ENCODE results near the gene OGFOD3. TPM values are rescaled to one million over a fixed set of nuclear protein-coding genes. Genes with fewer than 3 reads are reported as not detected.
A peak's percentile ranks its signal among the peaks of the same experiment; 100 is the strongest.

The OGFOD3 gene
- total RNA-seq, 2 experiments from 2014 or later: 22.0 to 25.0 TPM

- peak overlapping the region; percentile 60 for H3K4me3 Mint-ChIP-seq
- TF ChIP-seq CTCF (IDR thresholded peaks at IDR 0.05): no peak
- POLR2A ChIA-PET: interaction anchor here (1.6 kb wide), 1 partner anchor 14 kb away, joined by 4 read pairs; no protein-coding TSS in a partner anchor
- peak; percentile 73 for DNase-seq
- H3K36me3 Mint-ChIP-seq (ENCODE audit: low read depth): peaks cover 14% of the 10 kb centered on the region
- peaks cover 11% of the 10 kb centered on the region for H3K4me1 Mint-ChIP-seq (ENCODE audit: low read depth)
- no peaks in the 10 kb centered on the region for H3K9me3 Mint-ChIP-seq
- ATAC-seq: peak; percentile 88
- intact Hi-C loops (cut with micrococcal nuclease): no loop called here
- H3K27ac Mint-ChIP-seq: peak overlapping the region; percentile 64
- CTCF ChIA-PET: interaction anchor here (0.9 to 1.2 kb wide), 2 partner anchors 45 to 50 kb away, joined by 3 read pairs; no protein-coding TSS in a partner anchor
- H3K27me3 Mint-ChIP-seq: no peaks in the 10 kb centered on the region
Observed at GRCh38 chr17:82400830-82401229, 17.6 kb downstream of the OGFOD3 start.

GRCh38 chr17:82400206-82400605 is 18.2 kb downstream of the OGFOD3 start:
- no peak for TF ChIP-seq CTCF (IDR thresholded peaks at IDR 0.05)
- no peak overlapping the region for H3K4me3 Mint-ChIP-seq
- ATAC-seq (no peak), DNase-seq (no peak)
- peaks cover 14% of the 10 kb centered on the region for H3K36me3 Mint-ChIP-seq (ENCODE audit: low read depth)
- ChIA-PET CTCF (interaction anchor here (0.8 to 1.6 kb wide), 4 partner anchors 17 to 48 kb away, joined by 3 to 8 read pairs (median 4); no protein-coding TSS in a partner anchor), POLR2A (interaction anchor here (0.7 to 1.6 kb wide), 2 partner anchors 14 to 32 kb away, joined by 3 to 4 read pairs; no protein-coding TSS in a partner anchor)
- intact Hi-C loops (cut with micrococcal nuclease): no loop called here
- peaks cover 11% of the 10 kb centered on the region for H3K4me1 Mint-ChIP-seq (ENCODE audit: low read depth)
- H3K9me3 Mint-ChIP-seq: no peaks in the 10 kb centered on the region
- H3K27me3 Mint-ChIP-seq: no peaks in the 10 kb centered on the region
- H3K27ac Mint-ChIP-seq: no peak overlapping the region

GRCh38 chr17:82399601-82400101 is 18.7 kb downstream of the OGFOD3 start:
- ChIA-PET POLR2A (interaction anchor here (0.7 to 1.6 kb wide), 2 partner anchors 15 to 32 kb away, joined by 3 to 4 read pairs; no protein-coding TSS in a partner anchor), CTCF (interaction anchor here (0.6 to 1.6 kb wide), 5 partner anchors 17 to 48 kb away, joined by 3 to 8 read pairs (median 3); no protein-coding TSS in a partner anchor)
- no peak overlapping the region for H3K27ac Mint-ChIP-seq

GRCh38 chr17:82399041-82399441 is 19.3 kb downstream of the OGFOD3 start:
- Mint-ChIP-seq H3K4me3 (no peak overlapping the region), H3K27ac (no peak overlapping the region), H3K4me1 (ENCODE audit: low read depth) (peaks cover 11% of the 10 kb centered on the region), H3K27me3 (no peaks in the 10 kb centered on the region), H3K9me3 (no peaks in the 10 kb centered on the region), H3K36me3 (ENCODE audit: low read depth) (peaks cover 14% of the 10 kb centered on the region)
- TF ChIP-seq CTCF (IDR thresholded peaks at IDR 0.05): no peak
- no peak for ATAC-seq
- intact Hi-C loops (cut with micrococcal nuclease): no loop called here
- no peak for DNase-seq
- CTCF ChIA-PET: interaction anchor here (0.6 to 1.6 kb wide), 4 partner anchors 18 to 47 kb away, joined by 3 to 8 read pairs (median 4); no protein-coding TSS in a partner anchor
- POLR2A ChIA-PET: interaction anchor here (0.6 to 1.6 kb wide), 2 partner anchors 16 to 334 kb away, joined by 3 to 4 read pairs; no protein-coding TSS in a partner anchor

More at GRCh38 chr17:82399601-82400101, 18.7 kb downstream of the OGFOD3 start:
- Mint-ChIP-seq H3K36me3 (ENCODE audit: low read depth) (peaks cover 14% of the 10 kb centered on the region), H3K9me3 (no peaks in the 10 kb centered on the region), H3K27me3 (no peaks in the 10 kb centered on the region), H3K4me1 (ENCODE audit: low read depth) (peaks cover 11% of the 10 kb centered on the region), H3K4me3 (no peak overlapping the region)
- intact Hi-C loops (cut with micrococcal nuclease): no loop called here
- TF ChIP-seq CTCF (IDR thresholded peaks at IDR 0.05): no peak
- DNase-seq (no peak), ATAC-seq (no peak)

All from activated CD8-positive, alpha-beta T cell treated with anti-CD3 and anti-CD28 coated beads for 36 hours (primary cell).